Transverse colon (tissue), 4 donors: ENCODE measurements around the gene CNMD. TPM values are rescaled to one million over a fixed set of nuclear protein-coding genes. Genes with fewer than 3 reads are reported as not detected.
A peak's percentile ranks its signal among the peaks of the same experiment; 100 is the strongest.

Experiments
- DNase-seq: peaks from one replicate; pipeline ENCODE4 v3.0.0-alpha.2; 2019
- H3K27ac ChIP-seq, 4 donors: fragments of 200-600 bp; sonication (generic); 2 replicates each; pipeline ENCODE4 v1.5.1; 2016 to 2018; ENCODE audit warnings: inconsistent platforms in 4 of 4
- H3K27me3 ChIP-seq: fragments of 200-600 bp; sonication (generic); 2 replicates; pipeline ENCODE4 v1.5.1; 2017; ENCODE audit warnings: inconsistent platforms
- H3K36me3 ChIP-seq, 4 donors: fragments of 200-600 bp; sonication (generic); 2 replicates each; pipeline ENCODE4 v1.5.1; 2017 to 2019; ENCODE audit warnings: inconsistent platforms in 4 of 4
- H3K4me1 ChIP-seq, 4 donors: fragments of 200-600 bp; sonication (generic); 2 replicates each; pipeline ENCODE4 v1.5.1; 2017 to 2020; ENCODE audit warnings: inconsistent platforms in 4 of 4
- H3K4me3 ChIP-seq, 4 donors: fragments of 200-600 bp; sonication (generic); 1 replicate in 1 of 4; 2 replicates in 3 of 4; pipeline versions ENCODE4 v1.5.1 to v1.6.1; 2017 to 2019; ENCODE audit warnings: inconsistent platforms in 4 of 4
- H3K9me3 ChIP-seq, 2 donors: fragments of 200-600 bp; sonication (generic); 2 replicates each; pipeline ENCODE4 v1.5.1; 2017 to 2019; ENCODE audit warnings: inconsistent platforms in 2 of 2
- EP300 ChIP-seq: sonication (generic); formaldehyde crosslinking; IDR thresholded peaks from one replicate; pipeline ENCODE4 v1.6.1; 2017; ENCODE audit warnings: antibody characterized with exemption, low read depth
- POLR2A ChIP-seq: fragments of 450-650 bp; IDR thresholded peaks from one replicate; pipeline ENCODE4 v1.6.1; 2016; ENCODE audit warnings: antibody characterized with exemption, mild to moderate bottlenecking, moderate library complexity
- POLR2AphosphoS5 ChIP-seq, 3 donors: sonication (generic); formaldehyde crosslinking; IDR thresholded peaks; one replicate each; pipeline ENCODE4 v1.6.1; 2016; ENCODE audit warnings: antibody characterized with exemption in 3 of 3
- WGBS, 2 donors: methylation state at CpG; one replicate each; pipeline ENCODE4 v1.1.5; 2018; ENCODE audit warnings: low coverage in 1 of 2; 5-methylcytosine and 5-hydroxymethylcytosine counted together
- in situ Hi-C, 4 donors: fragments of 200-750 bp; cut with MboI; loops; one replicate each; pipeline versions ENCODE4 v1.15.0 to v1.15.1; 2017; ENCODE audit warnings: low sequenced_read_pairs in 3 of 4, low pct_ligation_motif_present in 1 of 4, low pct_unique_long_range_greater_than_20kb in 1 of 4
- intact Hi-C: fragments of 100-400 bp; cut with DNase I; formaldehyde crosslinking; loops from one replicate; pipeline ENCODE4 v1.15.1; 2023; ENCODE audit warnings: low total_unique reads
- total RNA-seq, 4 donors: library from RNA; depleted of rRNA; stranded (reverse); fragments of >200 nt; gene quantifications; one replicate each; pipeline ENCODE4 v1.1.0, GENCODE V29; 2016
- TF ChIP-seq, protein P1 (sequence below), 5 experiments: fragments of 200-600 bp in 3 of 5; fragments of 450-650 bp in 2 of 5; sonication (generic) in 3 of 5; IDR thresholded peaks; 1 replicate in 2 of 5; 2 replicates in 3 of 5; pipeline ENCODE4 v1.5.1; 2016 to 2017; ENCODE audit warnings: antibody characterized with exemption in 5 of 5, inconsistent platforms in 3 of 5, mild to moderate bottlenecking in 2 of 5, moderate library complexity in 1 of 5

Gene CNMD
- total RNA-seq, 4 donors from 2014 or later: not detected

- peak overlapping the region in 2 of 4 donors; percentile 25 to 43 for H3K4me3 ChIP-seq
- H3K27ac ChIP-seq: no peak overlapping the region
- peaks cover 58% of the 10 kb centered on the region for H3K27me3 ChIP-seq
- intact Hi-C loops (no loop called here), in situ Hi-C loops (no loop called here)
- no peaks in the 10 kb centered on the region for H3K36me3 ChIP-seq
- 25% methylated on average over 74 of the region's 75 CpGs; no CpG with 5 or more reads in 1 of the 2 donors for WGBS, 2 donors
- H3K9me3 ChIP-seq: no peaks in the 10 kb centered on the region
- peaks cover 0 to 8% (median 4%) of the 10 kb centered on the region in 4 donors for H3K4me1 ChIP-seq
- TF ChIP-seq POLR2A: no peak
- TF ChIP-seq, protein P1, sequence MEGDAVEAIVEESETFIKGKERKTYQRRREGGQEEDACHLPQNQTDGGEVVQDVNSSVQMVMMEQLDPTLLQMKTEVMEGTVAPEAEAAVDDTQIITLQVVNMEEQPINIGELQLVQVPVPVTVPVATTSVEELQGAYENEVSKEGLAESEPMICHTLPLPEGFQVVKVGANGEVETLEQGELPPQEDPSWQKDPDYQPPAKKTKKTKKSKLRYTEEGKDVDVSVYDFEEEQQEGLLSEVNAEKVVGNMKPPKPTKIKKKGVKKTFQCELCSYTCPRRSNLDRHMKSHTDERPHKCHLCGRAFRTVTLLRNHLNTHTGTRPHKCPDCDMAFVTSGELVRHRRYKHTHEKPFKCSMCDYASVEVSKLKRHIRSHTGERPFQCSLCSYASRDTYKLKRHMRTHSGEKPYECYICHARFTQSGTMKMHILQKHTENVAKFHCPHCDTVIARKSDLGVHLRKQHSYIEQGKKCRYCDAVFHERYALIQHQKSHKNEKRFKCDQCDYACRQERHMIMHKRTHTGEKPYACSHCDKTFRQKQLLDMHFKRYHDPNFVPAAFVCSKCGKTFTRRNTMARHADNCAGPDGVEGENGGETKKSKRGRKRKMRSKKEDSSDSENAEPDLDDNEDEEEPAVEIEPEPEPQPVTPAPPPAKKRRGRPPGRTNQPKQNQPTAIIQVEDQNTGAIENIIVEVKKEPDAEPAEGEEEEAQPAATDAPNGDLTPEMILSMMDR (IDR thresholded peaks at IDR 0.05): peak in 1 of 5 experiments; percentile 22
- DNase-seq: no peak
Observed at GRCh38 chr13:52738719-52739467, 727 bp downstream of the CNMD start.

- no peak for DNase-seq
- H3K4me1 ChIP-seq: peaks cover 0 to 8% (median 4%) of the 10 kb centered on the region in 4 donors
- H3K4me3 ChIP-seq: no peak overlapping the region
- peaks cover 62% of the 10 kb centered on the region for H3K27me3 ChIP-seq
- whole genome bisulfite sequencing, 2 donors: 56 to 63% methylated on average over 4 of the region's 4 CpGs
- TF ChIP-seq, protein P1 (IDR thresholded peaks at IDR 0.05): no peak
- no peak for TF ChIP-seq POLR2A
- no peak for TF ChIP-seq POLR2AphosphoS5 (IDR thresholded peaks at IDR 0.05)
- TF ChIP-seq EP300: no peak
- in situ Hi-C loops (no loop called here), intact Hi-C loops (no loop called here)
- no peak overlapping the region for H3K27ac ChIP-seq
- no peaks in the 10 kb centered on the region for H3K9me3 ChIP-seq
- H3K36me3 ChIP-seq: no peaks in the 10 kb centered on the region
Observed at GRCh38 chr13:52737965-52738364, 1.7 kb downstream of the CNMD start.

DNA sequence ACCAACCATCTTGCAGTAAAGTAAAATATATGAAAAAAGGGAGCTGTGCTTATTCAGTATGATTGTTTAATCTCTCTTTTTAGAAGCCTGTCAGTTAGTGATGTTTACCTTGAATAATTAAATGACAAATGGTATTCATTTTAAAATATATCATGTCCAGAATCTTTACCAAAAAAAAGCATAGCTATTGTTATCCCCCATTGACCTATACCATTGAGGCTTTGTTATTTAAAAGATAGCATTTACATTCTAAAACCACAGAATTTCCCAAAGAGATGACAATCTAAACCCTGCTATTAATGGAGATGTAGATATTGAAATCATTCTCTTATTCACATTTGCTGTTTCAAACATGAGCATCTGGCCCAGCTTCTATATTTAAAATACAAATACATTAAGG lies 2.2 kb downstream of the CNMD start:
- Histone ChIP-seq H3K27ac (no peak overlapping the region), H3K4me1 (peaks cover 0 to 8% (median 4%) of the 10 kb centered on the region in 4 donors), H3K9me3 (no peaks in the 10 kb centered on the region), H3K4me3 (no peak overlapping the region), H3K27me3 (peaks cover 64% of the 10 kb centered on the region), H3K36me3 (no peaks in the 10 kb centered on the region)
- intact Hi-C loops: no loop called here
- in situ Hi-C loops: no loop called here
- TF ChIP-seq POLR2AphosphoS5 (IDR thresholded peaks at IDR 0.05): no peak
- no peak for TF ChIP-seq POLR2A
- no peak for TF ChIP-seq EP300
- TF ChIP-seq, protein P1 (IDR thresholded peaks at IDR 0.05): no peak
- DNase-seq: no peak

GRCh38 chr13:52736891-52737290 lies 2.7 kb downstream of the CNMD start:
- 71 to 79% methylated on average over 2 of the region's 2 CpGs for WGBS, 2 donors
- in situ Hi-C loops: no loop called here
- H3K4me1 ChIP-seq: peaks cover 0 to 8% (median 4%) of the 10 kb centered on the region in 4 donors
- H3K27ac ChIP-seq: no peak overlapping the region
- H3K27me3 ChIP-seq: peaks cover 62% of the 10 kb centered on the region
- no peak for DNase-seq
- no peak overlapping the region for H3K4me3 ChIP-seq
- no peaks in the 10 kb centered on the region for H3K36me3 ChIP-seq
- H3K9me3 ChIP-seq: no peaks in the 10 kb centered on the region
- TF ChIP-seq POLR2AphosphoS5 (IDR thresholded peaks at IDR 0.05) (no peak), POLR2A (no peak), EP300 (no peak)
- TF ChIP-seq, protein P1 (IDR thresholded peaks at IDR 0.05): no peak
- intact Hi-C loops: no loop called here
